H1 (cell line): ENCODE data around the gene FHAD1. TPM values are rescaled to one million over a fixed set of nuclear protein-coding genes. Genes with fewer than 3 reads are reported as not detected.

Experiments used
- CTCF ChIA-PET: fragments of 300-600 bp; sonication (Branson Sonifier 250); formaldehyde crosslinking; loops from one replicate; lab custom pipeline; 2021; ENCODE audit not compliant: partially characterized antibody; lab: Charles Lee
- POLR2A ChIA-PET: fragments of 300-600 bp; sonication (Branson Sonifier 250); formaldehyde crosslinking; loops from one replicate; lab custom pipeline; 2021; ENCODE audit warnings: inconsistent platforms; ENCODE audit not compliant: partially characterized antibody; lab: Charles Lee
- DNase-seq, 2 experiments: peaks; one replicate each; pipeline versions ENCODE4 v3.0.0 to v3.0.0-alpha.2; 2010 to 2022; ENCODE audit warnings: low spot score in 2 of 2, low read depth in 1 of 2, mixed read lengths in 1 of 2
- FAIRE-seq: peaks from 2 replicates; lab custom pipeline; 2011; peaks lifted over from hg19 to GRCh38; lab: Jason Lieb, UNC
- H2AFZ ChIP-seq: 2 replicates; pipeline ENCODE4 v1.8.1; 2012; ENCODE audit warnings: low read length, inconsistent platforms
- H2AK5ac ChIP-seq: 2 replicates; pipeline ENCODE4 v1.6.1; 2013; ENCODE audit warnings: low read depth, low read length
- H2BK120ac ChIP-seq: replicated peaks from 2 replicates; pipeline ENCODE3; 2013; ENCODE audit warnings: low read depth, low read length, inconsistent platforms
- H2BK12ac ChIP-seq: 2 replicates; pipeline ENCODE4 v1.6.1; 2013; ENCODE audit warnings: low read depth, low read length
- H2BK15ac ChIP-seq: 2 replicates; pipeline ENCODE4 v1.6.1; 2013; ENCODE audit warnings: low read length
- H2BK20ac ChIP-seq: 2 replicates; pipeline ENCODE4 v1.6.1; 2013; ENCODE audit warnings: low read length
- H2BK5ac ChIP-seq: 2 replicates; pipeline ENCODE4 v1.6.1; 2013; ENCODE audit warnings: low read depth, low read length
- H3K14ac ChIP-seq: 2 replicates; pipeline ENCODE4 v1.6.1; 2013; ENCODE audit warnings: inconsistent platforms; ENCODE audit not compliant: insufficient read length
- H3K18ac ChIP-seq: 2 replicates; pipeline ENCODE4 v1.6.1; 2013; ENCODE audit warnings: low read length; ENCODE audit errors: extremely low read depth
- H3K23ac ChIP-seq: 2 replicates; pipeline ENCODE4 v1.6.1; 2013; ENCODE audit warnings: inconsistent platforms; ENCODE audit not compliant: insufficient read length
- H3K23me2 ChIP-seq: 2 replicates; pipeline ENCODE4 v1.6.1; 2013; ENCODE audit warnings: low read depth, low read length
- H3K27ac ChIP-seq: 2 replicates; pipeline ENCODE4 v1.6.1; 2011; ENCODE audit warnings: low read depth, low read length, inconsistent platforms
- H3K27me3 ChIP-seq, 4 experiments: replicated peaks in 1 of 4; 1 replicate in 1 of 4; 2 replicates in 3 of 4; pipeline versions ENCODE4 v1.6.1 to v1.8.1; 2011 to 2013; ENCODE audit warnings: low read length in 3 of 4, mild to moderate bottlenecking in 3 of 4, inconsistent platforms in 2 of 4, mixed read lengths in 2 of 4, moderate library complexity in 1 of 4; ENCODE audit not compliant: control insufficient read depth in 3 of 4, insufficient read depth in 3 of 4; ENCODE audit errors: extremely low read depth in 1 of 4
- H3K36me3 ChIP-seq, 4 experiments: 2 replicates each; pipeline versions ENCODE4 v1.6.1 to v1.8.1; 2011 to 2013; ENCODE audit warnings: mild to moderate bottlenecking in 4 of 4, low read length in 3 of 4, moderate library complexity in 2 of 4, control low read depth in 1 of 4, inconsistent platforms in 1 of 4; ENCODE audit not compliant: insufficient read depth in 4 of 4, control insufficient read depth in 2 of 4
- H3K4ac ChIP-seq: replicated peaks from 2 replicates; pipeline ENCODE3; 2013; ENCODE audit warnings: low read length, low read depth, mixed read lengths, inconsistent platforms; ENCODE audit not compliant: insufficient read length
- H3K4me1 ChIP-seq, 4 experiments: replicated peaks in 1 of 4; 1 replicate in 1 of 4; 2 replicates in 3 of 4; pipeline versions ENCODE4 v1.6.1 to v1.8.1; 2011 to 2013; ENCODE audit warnings: low read length in 3 of 4, inconsistent platforms in 2 of 4, mixed read lengths in 1 of 4; ENCODE audit not compliant: insufficient read depth in 4 of 4, control insufficient read depth in 3 of 4
- H3K4me2 ChIP-seq, 2 experiments: 2 replicates each; pipeline versions ENCODE4 v1.6.1 to v1.8.1; 2011 to 2013; ENCODE audit warnings: low read depth in 2 of 2, low read length in 2 of 2, control low read depth in 1 of 2, inconsistent platforms in 1 of 2, mild to moderate bottlenecking in 1 of 2; ENCODE audit not compliant: insufficient read depth in 1 of 2
- H3K4me3 ChIP-seq, 4 experiments: fragments of 200-600, 300-600 bp in 1 of 4; sonication (generic), shearing (Covaris generic), sonication (Bioruptor Twin) in 1 of 4; 2 replicates each; pipeline versions ENCODE4 v1.5.1 to v1.8.1; 2011 to 2016; ENCODE audit warnings: low read length in 4 of 4, low read depth in 3 of 4, control low read depth in 2 of 4, inconsistent platforms in 2 of 4, mild to moderate bottlenecking in 2 of 4, mixed read lengths in 1 of 4, moderate library complexity in 1 of 4; ENCODE audit not compliant: insufficient read depth in 2 of 4; ENCODE audit errors: extremely low read depth in 1 of 4
- H3K56ac ChIP-seq: replicated peaks from 2 replicates; pipeline ENCODE3; 2013; ENCODE audit warnings: low read depth, mild to moderate bottlenecking, mixed read lengths, low read length, inconsistent platforms; ENCODE audit not compliant: insufficient read length
- H3K79me1 ChIP-seq: 2 replicates; pipeline ENCODE4 v1.6.1; 2013; ENCODE audit warnings: low read depth, low read length, control low read depth
- H3K79me2 ChIP-seq, 2 experiments: 2 replicates each; pipeline versions ENCODE4 v1.6.1 to v1.8.1; 2012 to 2013; ENCODE audit warnings: low read length in 2 of 2, mild to moderate bottlenecking in 2 of 2, inconsistent platforms in 1 of 2; ENCODE audit not compliant: insufficient read depth in 2 of 2, control insufficient read depth in 1 of 2
- H3K9ac ChIP-seq, 4 experiments: replicated peaks in 1 of 4; 1 replicate in 1 of 4; 2 replicates in 3 of 4; pipeline versions ENCODE4 v1.6.1 to v1.8.1; 2011 to 2013; ENCODE audit warnings: low read depth in 3 of 4, low read length in 3 of 4, control low read depth in 2 of 4, mild to moderate bottlenecking in 2 of 4, moderate library complexity in 2 of 4, inconsistent platforms in 1 of 4; ENCODE audit errors: extremely low read depth in 1 of 4
- H3K9me3 ChIP-seq, 2 experiments: 2 replicates each; pipeline versions ENCODE4 v1.6.1 to v1.8.1; 2012 to 2013; ENCODE audit warnings: mild to moderate bottlenecking in 2 of 2, moderate library complexity in 2 of 2, control low read depth in 1 of 2, inconsistent platforms in 1 of 2, low read depth in 1 of 2, low read length in 1 of 2, mixed read lengths in 1 of 2; ENCODE audit not compliant: insufficient read depth in 2 of 2
- H4K20me1 ChIP-seq, 2 experiments: replicated peaks in 1 of 2; 2 replicates each; pipeline versions ENCODE3 to v1.8.1; 2011 to 2013; ENCODE audit warnings: inconsistent platforms in 2 of 2, low read length in 2 of 2, mild to moderate bottlenecking in 1 of 2; ENCODE audit not compliant: insufficient read depth in 2 of 2, control insufficient read depth in 1 of 2
- H4K5ac ChIP-seq: 2 replicates; pipeline ENCODE4 v1.6.1; 2013; ENCODE audit warnings: low read length, low read depth, mixed read lengths, inconsistent platforms; ENCODE audit not compliant: insufficient read length
- H4K8ac ChIP-seq: 2 replicates; pipeline ENCODE4 v1.8.0; 2013; ENCODE audit warnings: mild to moderate bottlenecking, moderate library complexity, low read length, inconsistent platforms; ENCODE audit not compliant: insufficient read depth; ENCODE audit errors: extremely low read depth
- H4K91ac ChIP-seq: replicated peaks from 2 replicates; pipeline ENCODE3; 2013; ENCODE audit warnings: low read length, mixed read lengths, inconsistent platforms; ENCODE audit not compliant: insufficient read length
- CBX8 ChIP-seq: fragments of 300-800, 300-1000 bp; sonication (generic); IDR thresholded peaks from 2 replicates; pipeline ENCODE4 v1.7.1; 2016; ENCODE audit warnings: low read depth, low read length, borderline replicate concordance
- CHD2 ChIP-seq: IDR thresholded peaks from 2 replicates; pipeline ENCODE4 v1.6.1; 2012; ENCODE audit warnings: low read length, improper control_type of control experiment
- EP300 ChIP-seq, 2 experiments: IDR thresholded peaks; 1 replicate in 1 of 2; 2 replicates in 1 of 2; pipeline ENCODE4 v1.6.1; 2011 to 2012; ENCODE audit warnings: low read depth in 2 of 2, low read length in 2 of 2, mild to moderate bottlenecking in 2 of 2, borderline replicate concordance in 1 of 2, inconsistent platforms in 1 of 2, moderate library complexity in 1 of 2
- GTF2F1 ChIP-seq: IDR thresholded peaks from 2 replicates; pipeline ENCODE4 v1.6.1; 2012; ENCODE audit warnings: low read depth, low read length, improper control_type of control experiment, borderline replicate concordance
- PHF8 ChIP-seq: fragments of 200-600 bp; sonication (generic); conservative IDR thresholded peaks from 2 replicates; pipeline ENCODE4 v1.7.1; 2012; ENCODE audit warnings: low read depth, mild to moderate bottlenecking, inconsistent platforms, low read length, moderate library complexity
- RNF2 ChIP-seq: fragments of 200-900, 300-1000 bp; sonication (generic); IDR thresholded peaks from 2 replicates; pipeline ENCODE4 v1.7.1; 2016; ENCODE audit warnings: borderline replicate concordance, low read depth, mild to moderate bottlenecking, antibody characterized with exemption, low read length; ENCODE audit not compliant: poor library complexity, severe bottlenecking; ENCODE audit errors: missing control alignments
- SIN3A ChIP-seq, 2 experiments: IDR thresholded peaks in 1 of 2; conservative IDR thresholded peaks in 1 of 2; 2 replicates each; pipeline ENCODE4 v1.6.1; 2011 to 2012; ENCODE audit warnings: low read length in 2 of 2, improper control_type of control experiment in 1 of 2, low read depth in 1 of 2, mild to moderate bottlenecking in 1 of 2
- ZNF274 ChIP-seq: IDR thresholded peaks from 2 replicates; pipeline ENCODE4 v1.7.0; 2012; ENCODE audit warnings: low read length, borderline replicate concordance; ENCODE audit errors: extremely low read depth
- WGBS, 2 experiments: shearing (Covaris generic) in 1 of 2; methylation state at CpG; one replicate each; pipeline versions ENCODE4 v1.1.6 to v1.1.7; 2013 to 2015; ENCODE audit warnings: low lambda C conversion rate in 2 of 2, mixed read lengths in 2 of 2, inconsistent platforms in 1 of 2, low coverage in 1 of 2, missing lambda C conversion rate in 1 of 2; ENCODE audit not compliant: insufficient replicate concordance in 2 of 2, insufficient coverage in 1 of 2, insufficient read length in 1 of 2; ENCODE audit errors: extremely low coverage in 1 of 2, missing lambda C conversion rate in 1 of 2; 5-methylcytosine and 5-hydroxymethylcytosine counted together
- polyA plus RNA-seq, 7 experiments: library from polyadenylated mRNA; depleted of rRNA in 3 of 7; stranded (reverse) in 5 of 7; unstranded in 2 of 7; fragments of >200 nt in 5 of 7; fragments of 200-250 nt in 2 of 7; gene quantifications; 1 replicate in 5 of 7; 2 replicates in 1 of 7; 4 replicates in 1 of 7; pipeline versions ENCODE4 v1.2.1 to v1.2.3, GENCODE V29; 2011 to 2013; ENCODE audit warnings: missing spikeins in 2 of 7, mixed read lengths in 2 of 7
- total RNA-seq: library from RNA; stranded (reverse); fragmentation: NEBNext Ultra II Directional; extraction: Animal tissue kit (Norgen Biotek cat#: 25700); gene quantifications from 2 replicates; pipeline ENCODE4 v1.2.1, GENCODE V29; 2021
- TF ChIP-seq, protein P1 (sequence below): IDR thresholded peaks from 2 replicates; pipeline ENCODE4 v1.6.1; 2011; ENCODE audit warnings: low read depth, mild to moderate bottlenecking, low read length; ENCODE audit not compliant: insufficient read depth
- TF ChIP-seq, protein P2 (sequence below): IDR thresholded peaks from 2 replicates; pipeline ENCODE4 v1.6.1; 2012; ENCODE audit warnings: inconsistent platforms

The FHAD1 gene
- total and polyA plus RNA-seq, 2 of the 8 experiments (the other 6 are each of a cell fraction or from before 2014, with no cell fraction given) = 0.39 to 0.69 TPM

DNA sequence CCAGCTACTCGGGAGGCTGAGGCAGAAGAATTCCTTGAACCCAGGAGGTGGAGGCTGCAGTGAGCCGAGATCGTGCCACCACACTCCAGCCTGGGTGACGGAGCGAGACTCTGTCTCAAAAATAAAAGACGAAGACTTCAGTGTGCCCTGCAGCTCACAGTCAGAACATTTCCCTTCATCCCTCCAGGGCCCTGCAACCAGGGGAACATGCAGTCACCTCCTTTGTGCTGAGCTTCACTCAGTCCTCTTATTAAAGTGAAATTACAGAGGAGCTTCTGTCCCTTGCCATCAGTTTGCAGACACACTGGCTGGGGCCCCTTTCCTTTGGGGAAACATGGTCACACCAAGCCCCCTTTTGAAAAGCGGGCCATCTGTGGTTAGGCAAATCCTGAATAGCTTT is 24.2 kb downstream of the FHAD1 start:
- FAIRE-seq = no peak
- H3K4ac ChIP-seq = no peak overlapping the region
- H3K79me2 ChIP-seq = no peaks in the 10 kb centered on the region
- no peak overlapping the region for H3K56ac ChIP-seq
- H3K18ac ChIP-seq = no peak overlapping the region
- DNase-seq = no peak
- H3K9ac ChIP-seq = no peak overlapping the region
- H4K20me1 ChIP-seq = no peaks in the 10 kb centered on the region
- H3K79me1 ChIP-seq = no peaks in the 10 kb centered on the region
- no peak overlapping the region for H2BK20ac ChIP-seq
- no peaks in the 10 kb centered on the region for H3K36me3 ChIP-seq
- H4K8ac ChIP-seq = no peak overlapping the region; the same call in 1 of the 2 replicates
- H2AFZ ChIP-seq = no peak overlapping the region
- no peak overlapping the region for H3K23ac ChIP-seq
- H3K4me2 ChIP-seq = no peak overlapping the region
- no peak overlapping the region for H3K4me3 ChIP-seq
- no peak overlapping the region for H3K27ac ChIP-seq
- WGBS, 2 experiments = 93% methylated on average over 4 of the region's 7 CpGs; no CpG with 5 or more reads in 1 of the 2 experiments
- ChIA-PET POLR2A (no interaction called here), CTCF (interaction anchor here (1.0 to 7.6 kb wide), 19 partner anchors 11 to 160 kb away, joined by 3 to 83 read pairs (median 7); partner anchors contain the start of gene TMEM51)
- H4K5ac ChIP-seq = no peak overlapping the region
- H3K23me2 ChIP-seq = no peaks in the 10 kb centered on the region
- no peak overlapping the region for H4K91ac ChIP-seq
- no peak overlapping the region for H2AK5ac ChIP-seq
- no peak overlapping the region for H3K14ac ChIP-seq
- no peak overlapping the region for H2BK120ac ChIP-seq
- H3K9me3 ChIP-seq = no peaks in the 10 kb centered on the region
- no peak overlapping the region for H2BK12ac ChIP-seq
- no peak overlapping the region for H2BK15ac ChIP-seq
- peaks cover 0 to 6% (median 0%) of the 10 kb centered on the region in 4 experiments; a peak in 2 of 7 replicates for H3K4me1 ChIP-seq
- H2BK5ac ChIP-seq = no peak overlapping the region
- H3K27me3 ChIP-seq = peaks cover 0 to 4% (median 1%) of the 10 kb centered on the region in 4 experiments; a peak in 2 of 7 replicates
- TF ChIP-seq RNF2 (no peak), EP300 (IDR thresholded peaks at IDR 0.05; ENCODE audit: borderline replicate concordance in 1 of 2, low read depth in 2 of 2, low read length in 2 of 2) (no peak), GTF2F1 (no peak), ZNF274 (no peak), SIN3A (conservative IDR thresholded peaks at IDR 0.05 in 1 of 2, IDR thresholded peaks at IDR 0.05 in 1 of 2; ENCODE audit: low read depth in 1 of 2, low read length in 2 of 2) (no peak), CHD2 (no peak), PHF8 (no peak), CBX8 (no peak)
- TF ChIP-seq, protein P1, sequence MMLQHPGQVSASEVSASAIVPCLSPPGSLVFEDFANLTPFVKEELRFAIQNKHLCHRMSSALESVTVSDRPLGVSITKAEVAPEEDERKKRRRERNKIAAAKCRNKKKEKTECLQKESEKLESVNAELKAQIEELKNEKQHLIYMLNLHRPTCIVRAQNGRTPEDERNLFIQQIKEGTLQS = no peak
- TF ChIP-seq, protein P2, sequence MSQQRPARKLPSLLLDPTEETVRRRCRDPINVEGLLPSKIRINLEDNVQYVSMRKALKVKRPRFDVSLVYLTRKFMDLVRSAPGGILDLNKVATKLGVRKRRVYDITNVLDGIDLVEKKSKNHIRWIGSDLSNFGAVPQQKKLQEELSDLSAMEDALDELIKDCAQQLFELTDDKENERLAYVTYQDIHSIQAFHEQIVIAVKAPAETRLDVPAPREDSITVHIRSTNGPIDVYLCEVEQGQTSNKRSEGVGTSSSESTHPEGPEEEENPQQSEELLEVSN = no peak
